ENCODE results near the gene TRAIP.
A peak's percentile ranks its signal among the peaks of the same experiment; 100 is the strongest.
"Not testable (repeated sequence)": the region's sequence is repeated elsewhere in the genome, so short reads cannot be mapped to it uniquely, and the experiment has no call there.

TRAIP gene

DNA sequence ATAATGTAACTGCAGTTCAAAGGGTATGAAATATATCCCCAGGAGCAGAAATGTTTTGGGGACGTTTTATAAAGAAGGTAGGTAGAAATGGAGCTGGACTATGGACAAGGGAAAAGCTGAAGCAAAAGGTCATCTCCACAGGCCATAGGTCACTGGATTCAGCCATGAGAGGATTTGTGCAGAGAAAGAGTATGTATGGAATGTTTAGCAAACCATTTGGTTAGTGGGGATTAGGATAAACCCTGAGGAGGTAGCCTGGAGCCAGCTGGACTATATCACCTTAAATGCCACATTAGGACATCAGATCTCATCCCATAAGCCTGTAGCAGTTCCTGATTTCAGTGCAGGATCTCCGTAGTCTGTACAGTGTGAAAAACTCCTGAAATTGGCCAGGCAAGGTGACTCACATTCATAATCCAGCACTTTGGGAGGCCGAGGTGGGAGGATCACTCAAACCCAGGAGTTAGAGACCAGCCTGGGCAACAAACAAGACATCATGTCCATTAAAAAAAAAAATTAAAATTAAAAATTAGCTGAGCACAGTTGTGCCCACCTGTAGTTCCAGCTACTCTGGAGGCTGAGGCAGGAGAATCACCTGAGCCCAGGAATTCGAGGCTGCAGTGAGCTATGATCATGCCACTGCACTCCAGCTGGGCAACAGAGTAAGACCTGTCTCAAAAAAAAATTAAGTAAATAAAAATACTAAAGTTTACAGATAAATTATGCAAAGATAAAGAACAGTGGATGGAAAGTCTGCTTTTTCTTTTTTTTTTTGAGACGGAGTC lies 74.8 kb downstream of the TRAIP start:
- ChIA-PET POLR2A (no interaction called here), CTCF (no interaction called here)
- no peak for TF ChIP-seq OSR2 (tag by site-specific recombination; IDR thresholded peaks at IDR 0.05)
- no peak for TF ChIP-seq ZNF169 (tag by site-specific recombination; IDR thresholded peaks at IDR 0.05)
- TF ChIP-seq ZNF155 (tag by site-specific recombination; IDR thresholded peaks at IDR 0.05): no peak
- TF ChIP-seq ZNF221 (tag by site-specific recombination; IDR thresholded peaks at IDR 0.05; ENCODE audit: borderline replicate concordance): no peak
- TF ChIP-seq KLF9 (tag by site-specific recombination; IDR thresholded peaks at IDR 0.05; ENCODE audit: low read depth): no peak
- no peak for TF ChIP-seq YY1 (tag by site-specific recombination; IDR thresholded peaks at IDR 0.05)
- TF ChIP-seq ZNF549 (tag by site-specific recombination; IDR thresholded peaks at IDR 0.05): no peak
- TF ChIP-seq ZNF324 (tag by site-specific recombination; IDR thresholded peaks at IDR 0.05): no peak
- TF ChIP-seq, protein P1, sequence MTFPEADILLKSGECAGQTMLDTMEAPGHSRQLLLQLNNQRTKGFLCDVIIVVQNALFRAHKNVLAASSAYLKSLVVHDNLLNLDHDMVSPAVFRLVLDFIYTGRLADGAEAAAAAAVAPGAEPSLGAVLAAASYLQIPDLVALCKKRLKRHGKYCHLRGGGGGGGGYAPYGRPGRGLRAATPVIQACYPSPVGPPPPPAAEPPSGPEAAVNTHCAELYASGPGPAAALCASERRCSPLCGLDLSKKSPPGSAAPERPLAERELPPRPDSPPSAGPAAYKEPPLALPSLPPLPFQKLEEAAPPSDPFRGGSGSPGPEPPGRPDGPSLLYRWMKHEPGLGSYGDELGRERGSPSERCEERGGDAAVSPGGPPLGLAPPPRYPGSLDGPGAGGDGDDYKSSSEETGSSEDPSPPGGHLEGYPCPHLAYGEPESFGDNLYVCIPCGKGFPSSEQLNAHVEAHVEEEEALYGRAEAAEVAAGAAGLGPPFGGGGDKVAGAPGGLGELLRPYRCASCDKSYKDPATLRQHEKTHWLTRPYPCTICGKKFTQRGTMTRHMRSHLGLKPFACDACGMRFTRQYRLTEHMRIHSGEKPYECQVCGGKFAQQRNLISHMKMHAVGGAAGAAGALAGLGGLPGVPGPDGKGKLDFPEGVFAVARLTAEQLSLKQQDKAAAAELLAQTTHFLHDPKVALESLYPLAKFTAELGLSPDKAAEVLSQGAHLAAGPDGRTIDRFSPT (tag by site-specific recombination; IDR thresholded peaks at IDR 0.05): no peak
- no peak for TF ChIP-seq ZNF677 (tag by site-specific recombination; IDR thresholded peaks at IDR 0.05)
- TF ChIP-seq ZXDB (tag by site-specific recombination; IDR thresholded peaks at IDR 0.05): no peak
- TF ChIP-seq GLI4 (tag by site-specific recombination; IDR thresholded peaks at IDR 0.05): no peak
- no peak for TF ChIP-seq ZIC2 (tag by site-specific recombination; IDR thresholded peaks at IDR 0.05)
- TF ChIP-seq HOXD13 (CRISPR knock-in tag; IDR thresholded peaks at IDR 0.05; ENCODE audit: borderline replicate concordance): no peak
- no peak for TF ChIP-seq ZNF473 (tag by site-specific recombination; IDR thresholded peaks at IDR 0.05)
- TF ChIP-seq ZNF501 (tag by site-specific recombination; IDR thresholded peaks at IDR 0.05): no peak
- TF ChIP-seq ZNF830 (tag by site-specific recombination; IDR thresholded peaks at IDR 0.05; ENCODE audit: low read depth): no peak
- no peak for TF ChIP-seq ZNF138 (tag by site-specific recombination; IDR thresholded peaks at IDR 0.05; ENCODE audit: borderline replicate concordance)
- peaks cover 0 to 50% of the 10 kb centered on the region in 2 experiments; a peak in 2 of 3 replicates for H3K36me3 ChIP-seq (ENCODE audit: control insufficient read depth in 2 of 2, insufficient read depth in 1 of 2, low read length in 2 of 2)
- H3K4me1 ChIP-seq (ENCODE audit: control insufficient read depth, insufficient read depth, low read length): no peaks in the 10 kb centered on the region
- H3K27ac ChIP-seq (ENCODE audit: extremely low read depth, low read depth, low read length): no peak overlapping the region
- no peaks in the 10 kb centered on the region for H3K9me3 ChIP-seq (ENCODE audit: control insufficient read depth, insufficient read depth, low read depth, low read length)
- no peak overlapping the region for H3K4me3 ChIP-seq (ENCODE audit: low read depth, low read length)

DNA sequence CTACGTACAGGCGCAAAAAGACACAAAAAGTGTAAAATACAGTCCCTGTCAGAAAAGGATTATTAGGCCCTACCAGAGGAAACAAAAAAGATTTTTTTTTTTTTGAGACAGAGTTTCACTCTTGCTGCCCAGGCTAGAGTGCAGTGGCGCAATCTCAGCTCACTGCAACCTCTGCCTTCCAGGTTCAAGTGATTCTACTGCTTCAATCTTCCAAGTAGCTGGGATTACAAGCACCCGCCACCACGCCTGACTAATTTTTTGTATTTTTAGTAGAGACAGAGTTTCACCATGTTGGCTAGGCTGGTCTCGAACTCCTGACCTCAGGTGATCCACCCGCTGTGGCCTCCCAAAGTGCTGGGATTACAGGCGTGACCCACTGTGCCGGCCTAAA lies 75.4 kb downstream of the TRAIP start:
- CTCF ChIA-PET; H3K27ac ChIP-seq (ENCODE audit: extremely low read depth, low read depth, low read length); H3K4me3 ChIP-seq (ENCODE audit: low read depth, low read length); H3K9me3 ChIP-seq (ENCODE audit: control insufficient read depth, insufficient read depth, low read depth, low read length); POLR2A ChIA-PET; H3K4me1 ChIP-seq (ENCODE audit: control insufficient read depth, insufficient read depth, low read length): not testable (repeated sequence)
- peaks cover 0 to 52% of the 10 kb centered on the region in 2 experiments; a peak in 2 of 3 replicates for H3K36me3 ChIP-seq (ENCODE audit: control insufficient read depth in 2 of 2, insufficient read depth in 1 of 2, low read length in 2 of 2)

DNA sequence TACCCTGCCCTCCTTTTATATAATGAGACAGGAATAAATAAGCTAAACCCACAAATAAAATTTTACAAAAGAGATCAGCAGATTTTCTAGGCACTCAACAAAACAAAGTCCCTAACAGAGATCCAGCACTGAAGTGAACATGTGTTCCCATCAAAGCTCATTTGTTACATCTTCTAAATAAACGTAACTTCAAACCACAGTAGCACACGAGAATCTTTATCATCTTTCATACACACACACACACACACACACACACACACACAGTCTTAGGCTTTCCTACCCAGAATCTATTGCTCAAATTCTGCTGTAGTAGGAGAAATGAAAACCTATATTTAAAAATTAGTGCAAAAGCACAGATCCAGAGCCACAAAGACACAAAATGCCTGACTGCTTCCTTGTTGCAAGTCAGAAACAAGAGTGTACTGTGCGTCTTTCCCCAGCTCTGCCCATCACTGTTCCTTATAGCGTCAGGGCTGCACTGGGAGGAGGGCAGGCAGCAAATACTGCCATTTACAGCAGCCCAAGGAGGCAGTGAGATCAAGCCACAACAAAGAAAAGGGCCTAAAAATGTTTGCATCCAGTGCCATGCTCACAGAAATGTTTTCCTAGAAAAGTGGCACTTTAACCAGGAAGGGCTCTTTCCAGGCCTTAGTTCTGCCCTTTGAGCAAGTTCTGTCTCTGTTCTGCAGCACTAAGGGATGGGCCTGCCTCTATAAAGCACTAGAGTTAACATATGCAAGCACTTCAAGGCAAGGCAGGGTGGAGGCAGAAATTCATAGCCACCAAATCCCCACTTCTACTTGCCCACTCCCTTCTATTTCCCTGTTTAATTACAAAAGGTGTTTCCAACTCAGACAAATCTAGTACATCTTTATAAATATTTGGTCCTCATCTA lies 76.0 kb downstream of the TRAIP start:
- Histone ChIP-seq H3K36me3 (ENCODE audit: control insufficient read depth in 2 of 2, insufficient read depth in 1 of 2, low read length in 2 of 2) (peaks cover 0 to 57% of the 10 kb centered on the region in 2 experiments; a peak in 2 of 3 replicates), H3K4me1 (ENCODE audit: control insufficient read depth, insufficient read depth, low read length) (no peaks in the 10 kb centered on the region), H3K9me3 (ENCODE audit: control insufficient read depth, insufficient read depth, low read depth, low read length) (no peaks in the 10 kb centered on the region), H3K27ac (ENCODE audit: extremely low read depth, low read depth, low read length) (no peak overlapping the region), H3K4me3 (ENCODE audit: low read depth, low read length) (no peak overlapping the region)
- TF ChIP-seq, protein P2, sequence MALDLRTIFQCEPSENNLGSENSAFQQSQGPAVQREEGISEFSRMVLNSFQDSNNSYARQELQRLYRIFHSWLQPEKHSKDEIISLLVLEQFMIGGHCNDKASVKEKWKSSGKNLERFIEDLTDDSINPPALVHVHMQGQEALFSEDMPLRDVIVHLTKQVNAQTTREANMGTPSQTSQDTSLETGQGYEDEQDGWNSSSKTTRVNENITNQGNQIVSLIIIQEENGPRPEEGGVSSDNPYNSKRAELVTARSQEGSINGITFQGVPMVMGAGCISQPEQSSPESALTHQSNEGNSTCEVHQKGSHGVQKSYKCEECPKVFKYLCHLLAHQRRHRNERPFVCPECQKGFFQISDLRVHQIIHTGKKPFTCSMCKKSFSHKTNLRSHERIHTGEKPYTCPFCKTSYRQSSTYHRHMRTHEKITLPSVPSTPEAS (tag by site-specific recombination; IDR thresholded peaks at IDR 0.05): peak; percentile 71
- TF ChIP-seq ZNF621 (tag by site-specific recombination; IDR thresholded peaks at IDR 0.05) (no peak), MZF1 (tag by site-specific recombination; IDR thresholded peaks at IDR 0.05; ENCODE audit: borderline replicate concordance) (0 out of 2 replicates have a peak, but pooled peaks have one; percentile 34), ZNF223 (tag by site-specific recombination; IDR thresholded peaks at IDR 0.05) (no peak), ZBTB17 (tag by site-specific recombination; IDR thresholded peaks at IDR 0.05) (0 out of 2 replicates have a peak, but pooled peaks have one; percentile 14), GLIS1 (tag by site-specific recombination; IDR thresholded peaks at IDR 0.05) (no peak), OVOL3 (tag by site-specific recombination; IDR thresholded peaks at IDR 0.05) (no peak), ZNF555 (tag by site-specific recombination; conservative IDR thresholded peaks at IDR 0.05) (no peak), ZBTB48 (tag by site-specific recombination; IDR thresholded peaks at IDR 0.05) (no peak), ZNF146 (tag by site-specific recombination; IDR thresholded peaks at IDR 0.05) (no peak), REPIN1 (tag by site-specific recombination; IDR thresholded peaks at IDR 0.05; ENCODE audit: low read depth) (no peak)
- ChIA-PET CTCF (interaction anchor here (0.6 kb wide), 1 partner anchor 79 kb away, joined by 3 read pairs; no protein-coding TSS in a partner anchor), POLR2A (no interaction called here)
